SK-N-MC (cell line): ENCODE measurements around the gene GLA.

Experiments used
- EZH2 ChIP-seq: fragments of 200-600 bp; sonication (generic); IDR thresholded peaks from one replicate; pipeline ENCODE4 v1.6.1; 2017; ENCODE audit warnings: antibody characterized with exemption
- FOXP2 ChIP-seq: optimal IDR thresholded peaks from 2 replicates; pipeline ENCODE3; 2011; ENCODE audit warnings: mild to moderate bottlenecking, moderate library complexity; ENCODE audit not compliant: insufficient read depth; ENCODE audit errors: extremely low read length, control extremely low read depth
- POLR2AphosphoS5 ChIP-seq: IDR thresholded peaks from 2 replicates; pipeline ENCODE4 v1.6.1; 2012; ENCODE audit warnings: mild to moderate bottlenecking, low read depth, low read length, borderline replicate concordance

GRCh38 chrX:101362116-101362515 lies 45.6 kb downstream of the GLA start:
- TF ChIP-seq EZH2 (no peak), POLR2AphosphoS5 (no peak), FOXP2 (no peak)
